K562 (cell line): ENCODE results near the gene HNRNPM. TPM values are rescaled to one million over a fixed set of nuclear protein-coding genes. Genes with fewer than 3 reads are reported as not detected.
A peak's percentile ranks its signal among the peaks of the same experiment; 100 is the strongest.

ENCODE experiments used
- AFF1 ChIP-seq, 2 experiments: fragments of 450-650 bp; IDR thresholded peaks; 2 replicates each; pipeline ENCODE4 v1.6.1; 2018; ENCODE audit warnings: mild to moderate bottlenecking in 2 of 2, low read depth in 1 of 2; ENCODE audit not compliant: partially characterized antibody in 2 of 2
- ASH1L ChIP-seq: fragments of 450-650 bp; IDR thresholded peaks from 2 replicates; pipeline ENCODE4 v1.6.1; 2018; ENCODE audit warnings: borderline replicate concordance, mild to moderate bottlenecking, low read depth; ENCODE audit not compliant: partially characterized antibody
- BRCA1 ChIP-seq, 2 experiments: fragments of 450-650 bp in 1 of 2; sonication (generic) in 1 of 2; formaldehyde crosslinking in 1 of 2; IDR thresholded peaks; 2 replicates each; pipeline versions ENCODE4 v1.5.0 to v1.6.1; 2017 to 2020; ENCODE audit warnings: mild to moderate bottlenecking in 1 of 2, missing genetic modification reagents in 1 of 2
- E2F6 ChIP-seq, 2 experiments: IDR thresholded peaks; 2 replicates each; pipeline ENCODE4 v1.6.1; 2011; ENCODE audit warnings: borderline replicate concordance in 1 of 2, control low read depth in 1 of 2, low read depth in 1 of 2, low read length in 1 of 2, mild to moderate bottlenecking in 1 of 2, mixed read lengths in 1 of 2, moderate library complexity in 1 of 2; ENCODE audit not compliant: insufficient read depth in 1 of 2, insufficient read length in 1 of 2, poor library complexity in 1 of 2, severe bottlenecking in 1 of 2; ENCODE audit errors: extremely low read depth in 1 of 2
- EP300 ChIP-seq: IDR thresholded peaks from 2 replicates; pipeline ENCODE4 v1.6.1; 2012; ENCODE audit warnings: low read length, improper control_type of control experiment
- FOXJ2 ChIP-seq: fragments of 200-800 bp; sonication (Bioruptor generic); IDR thresholded peaks from 2 replicates; pipeline ENCODE4 v1.6.1; 2016; ENCODE audit warnings: missing genetic modification characterization, missing compliant biosample characterization
- HDAC3 ChIP-seq: fragments of 450-650 bp; IDR thresholded peaks from 2 replicates; pipeline ENCODE4 v1.6.1; 2018; ENCODE audit warnings: borderline replicate concordance, mild to moderate bottlenecking, moderate library complexity; ENCODE audit not compliant: partially characterized antibody
- HMG20A ChIP-seq: fragments of 450-650 bp; formaldehyde crosslinking; conservative IDR thresholded peaks from 2 replicates; pipeline ENCODE4 v1.4.0; 2020; ENCODE audit warnings: mild to moderate bottlenecking, mixed read lengths
- MYBL2 ChIP-seq, 2 experiments: fragments of 450-650 bp in 1 of 2; sonication (generic) in 1 of 2; formaldehyde crosslinking in 1 of 2; IDR thresholded peaks; 2 replicates each; pipeline versions ENCODE4 v1.6.1 to v1.8.1; 2017 to 2022; ENCODE audit warnings: borderline replicate concordance in 1 of 2, inconsistent platforms in 1 of 2, low read depth in 1 of 2, mild to moderate bottlenecking in 1 of 2, missing genetic modification reagents in 1 of 2, moderate library complexity in 1 of 2
- RUNX1 ChIP-seq: sonication (generic); IDR thresholded peaks from 2 replicates; pipeline ENCODE4 v1.6.1; 2016; ENCODE audit warnings: antibody characterized with exemption, low read depth
- SMAD1 ChIP-seq: fragments of 150-350 bp; IDR thresholded peaks from 2 replicates; pipeline ENCODE4 v1.6.1; 2014; ENCODE audit warnings: low read length, low read depth; ENCODE audit not compliant: partially characterized antibody
- SRF ChIP-seq, 2 experiments: fragments of 250-450, 450-650 bp in 1 of 2; sonication (Bioruptor Pico) in 1 of 2; sonication (generic) in 1 of 2; formaldehyde crosslinking; IDR thresholded peaks; 2 replicates each; pipeline versions ENCODE4 v1.5.0 to v1.5.1; 2020 to 2022; ENCODE audit warnings: mild to moderate bottlenecking in 1 of 2, missing genetic modification reagents in 1 of 2
- ZBTB1 ChIP-seq: sonication (generic); formaldehyde crosslinking; IDR thresholded peaks from 2 replicates; pipeline ENCODE4 v1.8.1; 2023; ENCODE audit warnings: missing genetic modification reagents, low read depth, mild to moderate bottlenecking, borderline replicate concordance
- ZHX1 ChIP-seq: fragments of 150-350 bp; conservative IDR thresholded peaks from 2 replicates; pipeline ENCODE4 v1.6.1; 2014; ENCODE audit warnings: low read length
- ZNF197 ChIP-seq: fragments of 200-800 bp; sonication (Bioruptor generic); IDR thresholded peaks from 2 replicates; pipeline ENCODE4 v1.6.1; 2016; ENCODE audit warnings: low read depth, missing genetic modification characterization, missing compliant biosample characterization
- polyA plus RNA-seq, 8 experiments: library from polyadenylated mRNA; depleted of rRNA in 4 of 8; stranded (reverse) in 5 of 8; unstranded in 3 of 8; fragments of >200 nt; fragmentation: Nextera tagmentation in 2 of 8; fragmentation: Illumina TruSeq in 1 of 8; extraction: Ambion mirVana in 2 of 8; extraction: Trizol in 1 of 8; gene quantifications; 2 replicates each; pipeline versions ENCODE4 v1.2.1 to v1.2.3, GENCODE V29; 2011 to 2014; ENCODE audit warnings: inconsistent platforms in 1 of 8, missing spikeins in 1 of 8
- total RNA-seq, 7 experiments: library from RNA; depleted of rRNA in 6 of 7; stranded (reverse); fragments of >200 nt in 6 of 7; fragmentation: Illumina TruSeq in 2 of 7; extraction: Trizol in 2 of 7; gene quantifications; 2 replicates each; pipeline versions ENCODE4 v1.2.1 to v1.2.3, GENCODE V29; 2011 to 2021; ENCODE audit warnings: low replicate concordance in 1 of 7
- TF ChIP-seq, protein P1 (sequence below): fragments of 450-650 bp; conservative IDR thresholded peaks from 2 replicates; pipeline ENCODE4 v1.6.1; 2016; ENCODE audit warnings: missing genetic modification characterization, low read depth, mild to moderate bottlenecking, control low read depth, missing compliant biosample characterization

HNRNPM gene
- total and polyA plus RNA-seq, 9 of the 15 experiments (the other 6 are each of a cell fraction or from before 2014, with no cell fraction given): 11.1 to 340 (median 195) TPM

GRCh38 chr19:8504171-8504570 is 59.4 kb downstream of the HNRNPM start (continued):
- TF ChIP-seq FOXJ2 (tag) (no peak), EP300 (peak; percentile 22; the same call in 1 of the 2 replicates), AFF1 (IDR thresholded peaks at IDR 0.05; ENCODE audit: low read depth in 1 of 2, partially characterized antibody in 2 of 2) (no peak), ZBTB1 (CRISPR knock-in tag) (no peak), MYBL2 (IDR thresholded peaks at IDR 0.05; ENCODE audit: low read depth) (no peak), MYBL2 (CRISPR knock-in tag; IDR thresholded peaks at IDR 0.05; ENCODE audit: borderline replicate concordance) (no peak), SMAD1 (no peak), HDAC3 (no peak), ZNF197 (CRISPR knock-in tag) (no peak), HMG20A (CRISPR knock-in tag) (no peak), ASH1L (no peak), E2F6 (IDR thresholded peaks at IDR 0.05; ENCODE audit: borderline replicate concordance in 1 of 2, extremely low read depth in 1 of 2, insufficient read depth in 1 of 2, insufficient read length in 1 of 2, low read depth in 1 of 2, low read length in 1 of 2, poor library complexity in 1 of 2, severe bottlenecking in 1 of 2) (no peak), SRF (CRISPR knock-in tag; IDR thresholded peaks at IDR 0.05) (0 out of 4 replicates have a peak, but pooled peaks of 1 of the 2 experiments have one; percentile 59), ZHX1 (no peak), BRCA1 (IDR thresholded peaks at IDR 0.05) (no peak), BRCA1 (CRISPR knock-in tag; IDR thresholded peaks at IDR 0.05) (no peak), RUNX1 (0 out of 2 replicates have a peak, but pooled peaks have one; percentile 72)
- TF ChIP-seq, protein P1, sequence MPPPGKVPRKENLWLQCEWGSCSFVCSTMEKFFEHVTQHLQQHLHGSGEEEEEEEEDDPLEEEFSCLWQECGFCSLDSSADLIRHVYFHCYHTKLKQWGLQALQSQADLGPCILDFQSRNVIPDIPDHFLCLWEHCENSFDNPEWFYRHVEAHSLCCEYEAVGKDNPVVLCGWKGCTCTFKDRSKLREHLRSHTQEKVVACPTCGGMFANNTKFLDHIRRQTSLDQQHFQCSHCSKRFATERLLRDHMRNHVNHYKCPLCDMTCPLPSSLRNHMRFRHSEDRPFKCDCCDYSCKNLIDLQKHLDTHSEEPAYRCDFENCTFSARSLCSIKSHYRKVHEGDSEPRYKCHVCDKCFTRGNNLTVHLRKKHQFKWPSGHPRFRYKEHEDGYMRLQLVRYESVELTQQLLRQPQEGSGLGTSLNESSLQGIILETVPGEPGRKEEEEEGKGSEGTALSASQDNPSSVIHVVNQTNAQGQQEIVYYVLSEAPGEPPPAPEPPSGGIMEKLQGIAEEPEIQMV (tag): no peak
